Calu3 (cell line): ENCODE measurements around the gene PRKG2. TPM values are rescaled to one million over a fixed set of nuclear protein-coding genes. Genes with fewer than 3 reads are reported as not detected.

Source experiments
- BruUV-seq: library from RNA; stranded (reverse); fragments of 400-500 nt; replicated peaks from 2 replicates; lab custom pipeline; 2021; lab: Mats Ljungman, UMichigan
- CTCF ChIA-PET: fragments of 300-600 bp; sonication (Branson Sonifier 250); formaldehyde crosslinking; loops from one replicate; lab custom pipeline; 2022; ENCODE audit warnings: antibody characterized with exemption; lab: Charles Lee
- DNase-seq: peaks from one replicate; pipeline ENCODE4 v3.0.0; 2022
- H3K27ac Mint-ChIP-seq: one replicate; pipeline ENCODE4 v1.8.0; 2022; ENCODE audit warnings: mixed read lengths; ENCODE audit not compliant: unreplicated experiment
- H3K27me3 Mint-ChIP-seq: one replicate; pipeline ENCODE4 v1.8.0; 2022; ENCODE audit warnings: mixed read lengths; ENCODE audit not compliant: unreplicated experiment
- H3K36me3 Mint-ChIP-seq: one replicate; pipeline ENCODE4 v1.8.0; 2022; ENCODE audit warnings: mild to moderate bottlenecking, moderate library complexity, mixed read lengths; ENCODE audit not compliant: insufficient read depth, unreplicated experiment
- H3K4me1 Mint-ChIP-seq: one replicate; pipeline ENCODE4 v1.8.0; 2022; ENCODE audit warnings: mild to moderate bottlenecking, low read depth, mixed read lengths; ENCODE audit not compliant: unreplicated experiment
- H3K4me3 Mint-ChIP-seq: one replicate; pipeline ENCODE4 v1.8.0; 2022; ENCODE audit warnings: mild to moderate bottlenecking, low read depth, moderate library complexity, mixed read lengths; ENCODE audit not compliant: unreplicated experiment
- H3K9me3 Mint-ChIP-seq: one replicate; pipeline ENCODE4 v1.8.0; 2022; ENCODE audit warnings: low read depth, mixed read lengths; ENCODE audit not compliant: unreplicated experiment
- intact Hi-C: fragments of 100-400 bp; cut with micrococcal nuclease; formaldehyde crosslinking; loops from one replicate; pipeline ENCODE4 v1.10.0; 2022; ENCODE audit not compliant: unreplicated experiment
- total RNA-seq: library from RNA; stranded (reverse); gene quantifications from 2 replicates; pipeline ENCODE4 v1.2.3, GENCODE V29; 2022
- TF ChIP-seq, protein P1 (sequence below): fragments of 200-600 bp; IDR thresholded peaks from one replicate; pipeline ENCODE4 v1.8.0; 2022; ENCODE audit warnings: antibody characterized with exemption; ENCODE audit not compliant: unreplicated experiment

The PRKG2 gene
- total RNA-seq, 1 experiment from 2014 or later = 0.76 TPM

DNA sequence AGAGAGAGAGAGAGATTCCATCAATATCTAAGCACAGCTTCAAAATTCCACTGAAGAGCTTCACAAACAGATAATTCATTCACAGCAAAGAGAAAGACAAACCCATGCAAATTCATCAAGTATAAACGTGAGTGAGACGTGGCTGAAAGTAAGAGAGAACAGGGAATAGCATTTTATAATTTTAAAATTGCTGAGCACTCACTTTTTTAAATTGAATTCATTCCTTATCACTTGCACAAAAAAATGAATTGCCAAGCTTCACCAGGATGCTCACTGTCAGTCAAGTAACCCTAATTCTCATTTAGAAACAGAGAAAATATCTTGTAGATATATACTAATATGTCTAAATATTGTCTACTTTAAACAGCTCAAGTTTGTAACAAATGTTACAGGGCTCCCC lies 144.0 kb downstream of the PRKG2 start:
- intact Hi-C loops = no loop called here
- no peak for DNase-seq
- BruUV-seq = no TSS peak
- TF ChIP-seq, protein P1, sequence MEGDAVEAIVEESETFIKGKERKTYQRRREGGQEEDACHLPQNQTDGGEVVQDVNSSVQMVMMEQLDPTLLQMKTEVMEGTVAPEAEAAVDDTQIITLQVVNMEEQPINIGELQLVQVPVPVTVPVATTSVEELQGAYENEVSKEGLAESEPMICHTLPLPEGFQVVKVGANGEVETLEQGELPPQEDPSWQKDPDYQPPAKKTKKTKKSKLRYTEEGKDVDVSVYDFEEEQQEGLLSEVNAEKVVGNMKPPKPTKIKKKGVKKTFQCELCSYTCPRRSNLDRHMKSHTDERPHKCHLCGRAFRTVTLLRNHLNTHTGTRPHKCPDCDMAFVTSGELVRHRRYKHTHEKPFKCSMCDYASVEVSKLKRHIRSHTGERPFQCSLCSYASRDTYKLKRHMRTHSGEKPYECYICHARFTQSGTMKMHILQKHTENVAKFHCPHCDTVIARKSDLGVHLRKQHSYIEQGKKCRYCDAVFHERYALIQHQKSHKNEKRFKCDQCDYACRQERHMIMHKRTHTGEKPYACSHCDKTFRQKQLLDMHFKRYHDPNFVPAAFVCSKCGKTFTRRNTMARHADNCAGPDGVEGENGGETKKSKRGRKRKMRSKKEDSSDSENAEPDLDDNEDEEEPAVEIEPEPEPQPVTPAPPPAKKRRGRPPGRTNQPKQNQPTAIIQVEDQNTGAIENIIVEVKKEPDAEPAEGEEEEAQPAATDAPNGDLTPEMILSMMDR = no peak
- no peak overlapping the region for H3K4me3 Mint-ChIP-seq
- CTCF ChIA-PET = interaction anchor here (1.1 to 1.8 kb wide), 2 partner anchors 281 to 283 kb away, joined by 4 to 7 read pairs; no protein-coding TSS in a partner anchor
- no peaks in the 10 kb centered on the region for H3K27me3 Mint-ChIP-seq
- no peaks in the 10 kb centered on the region for H3K36me3 Mint-ChIP-seq
- H3K4me1 Mint-ChIP-seq = no peaks in the 10 kb centered on the region
- H3K9me3 Mint-ChIP-seq = no peaks in the 10 kb centered on the region
- H3K27ac Mint-ChIP-seq = no peak overlapping the region

DNA sequence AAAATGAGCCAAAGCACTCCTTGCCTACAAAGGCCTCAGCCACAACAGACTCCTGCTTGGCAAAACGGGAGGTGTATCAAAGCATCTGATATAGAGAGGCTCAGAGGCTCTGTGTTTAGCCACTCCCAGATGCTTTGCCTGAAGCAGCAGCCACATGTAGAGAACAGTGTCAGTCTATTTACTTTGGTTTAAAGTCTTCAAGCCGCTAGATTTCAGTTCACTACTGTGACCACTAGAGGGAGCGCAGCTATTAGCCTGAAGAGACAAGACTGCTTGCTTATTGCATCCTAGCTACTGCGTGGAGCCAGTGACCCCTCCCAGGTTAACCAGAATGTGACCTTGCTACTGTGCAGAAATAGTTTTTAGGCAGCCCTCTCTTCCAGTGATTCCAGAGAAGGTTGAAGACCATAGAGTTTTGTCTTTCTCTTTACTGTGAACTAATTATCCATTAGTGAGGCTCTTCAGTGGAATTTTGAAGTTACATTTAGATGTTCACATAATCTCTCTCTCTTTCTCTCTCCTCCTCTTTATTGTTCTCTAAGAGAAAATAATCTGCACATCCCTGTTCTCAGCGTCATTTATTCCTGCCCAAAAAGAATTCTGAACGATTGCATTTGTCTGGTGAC lies 145.2 kb downstream of the PRKG2 start:
- H3K4me3 Mint-ChIP-seq = no peak overlapping the region
- H3K27ac Mint-ChIP-seq = no peak overlapping the region
- H3K9me3 Mint-ChIP-seq = no peaks in the 10 kb centered on the region
- DNase-seq = peak; percentile 54
- BruUV-seq = no TSS peak
- peaks cover 9% of the 10 kb centered on the region for H3K4me1 Mint-ChIP-seq
- no peaks in the 10 kb centered on the region for H3K27me3 Mint-ChIP-seq
- intact Hi-C loops = loop anchor here (1.0 to 5.0 kb wide), 2 partner anchors 187 to 281 kb away; no protein-coding TSS in a partner anchor
- H3K36me3 Mint-ChIP-seq = no peaks in the 10 kb centered on the region
- CTCF ChIA-PET = interaction anchor here (1.8 to 1.9 kb wide), 2 partner anchors 282 to 284 kb away, joined by 7 to 24 read pairs; no protein-coding TSS in a partner anchor
- TF ChIP-seq, protein P1 = peak; percentile 42

DNA sequence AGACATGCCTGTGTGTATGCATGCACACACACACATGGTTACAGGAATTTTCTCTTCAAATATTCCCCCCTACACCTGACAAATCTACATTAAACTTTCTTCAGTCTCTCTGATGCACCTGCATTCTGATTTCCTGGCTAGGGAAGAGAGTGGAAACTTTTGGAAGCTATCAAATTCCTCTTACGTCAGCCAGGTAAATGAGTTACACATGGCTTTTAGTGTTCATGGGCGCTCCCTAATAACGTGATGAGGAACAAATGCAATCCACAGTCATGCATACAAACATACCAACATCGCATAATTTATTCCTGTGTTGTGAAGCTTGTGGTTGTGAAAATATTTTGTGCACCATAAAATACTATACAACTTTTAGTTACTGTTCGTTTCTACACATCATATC lies 149.6 kb downstream of the PRKG2 start:
- H3K27ac Mint-ChIP-seq = peak overlapping the region; percentile 24

DNA sequence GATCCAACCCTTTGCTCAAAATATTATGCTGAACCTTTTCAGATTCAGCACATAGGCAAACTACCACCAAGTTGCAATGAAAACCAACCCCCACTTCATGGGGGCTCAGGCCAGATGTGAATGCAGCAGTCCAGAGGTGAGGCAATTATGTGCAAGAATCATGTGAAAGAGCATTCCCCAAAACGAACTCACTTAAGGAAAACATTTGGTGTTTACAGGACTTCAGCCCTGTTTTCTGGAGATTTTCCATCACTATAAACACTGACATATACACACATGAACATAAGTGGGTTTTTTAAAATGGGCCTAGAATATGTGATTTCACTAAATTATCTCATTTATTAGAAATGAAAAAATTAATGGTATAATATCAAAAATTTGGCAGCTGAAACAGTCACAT lies 153.0 kb downstream of the PRKG2 start:
- Mint-ChIP-seq H3K27ac (no peak overlapping the region), H3K36me3 (no peaks in the 10 kb centered on the region), H3K27me3 (no peaks in the 10 kb centered on the region), H3K4me3 (no peak overlapping the region), H3K4me1 (peaks cover 24% of the 10 kb centered on the region), H3K9me3 (no peaks in the 10 kb centered on the region)
- TF ChIP-seq, protein P1 = no peak
- DNase-seq = no peak
- CTCF ChIA-PET = no interaction called here
- no TSS peak for BruUV-seq
- intact Hi-C loops = no loop called here

More for the DNA sequence above, 149.6 kb downstream of the PRKG2 start:
- intact Hi-C loops = loop anchor here (5.0 kb wide), 1 partner anchor 192 kb away; no protein-coding TSS in a partner anchor
- H3K4me1 Mint-ChIP-seq = peaks cover 24% of the 10 kb centered on the region
- H3K4me3 Mint-ChIP-seq = no peak overlapping the region
- no peaks in the 10 kb centered on the region for H3K36me3 Mint-ChIP-seq
- H3K27me3 Mint-ChIP-seq = no peaks in the 10 kb centered on the region
- H3K9me3 Mint-ChIP-seq = no peaks in the 10 kb centered on the region
- CTCF ChIA-PET = interaction anchor here (0.7 kb wide), 1 partner anchor 661 kb away, joined by 3 read pairs; no protein-coding TSS in a partner anchor
- BruUV-seq = no TSS peak
- no peak for DNase-seq
- TF ChIP-seq, protein P1 = no peak
